T-cell (primary cell): Measurements from ENCODE around the gene SEL1L3. TPM values are rescaled to one million over a fixed set of nuclear protein-coding genes. Genes with fewer than 3 reads are reported as not detected.

Source experiments
- ATAC-seq, 4 experiments: fragments of 200-7000 bp in 3 of 4; fragments of 150-1000 bp in 1 of 4; cut with Tn5 transposase; replicated peaks in 1 of 4; 1 replicate in 3 of 4; 2 replicates in 1 of 4; pipeline ENCODE4 v1.10.0; 2021; ENCODE audit warnings: moderate library complexity in 3 of 4, mild to moderate bottlenecking in 2 of 4, moderate number of reproducible peaks in 1 of 4
- CTCF ChIA-PET, 2 donors: fragments of 300-600 bp; sonication (Branson Sonifier 250); formaldehyde crosslinking; loops; one replicate each; lab custom pipeline; 2022; ENCODE audit warnings: antibody characterized with exemption in 2 of 2; lab: Charles Lee
- POLR2A ChIA-PET, 2 donors: fragments of 300-600 bp; sonication (Branson Sonifier 250); formaldehyde crosslinking; loops; one replicate each; lab custom pipeline; 2022; ENCODE audit warnings: antibody characterized with exemption in 2 of 2; lab: Charles Lee
- DNase-seq, 35 experiments: peaks; one replicate each; pipeline versions ENCODE4 v3.0.0 to v3.0.0-alpha.2; 2013 to 2023
- H3K27ac ChIP-seq: one replicate; pipeline ENCODE4 v1.5.1; 2013; ENCODE audit warnings: low read length
- H3K27me3 ChIP-seq, 2 experiments: replicated peaks in 1 of 2; 1 replicate in 1 of 2; 2 replicates in 1 of 2; pipeline versions ENCODE4 v1.6.1 to v1.7.0; 2013; ENCODE audit warnings: low read length in 1 of 2, mixed read lengths in 1 of 2; ENCODE audit not compliant: control insufficient read depth in 2 of 2, insufficient read depth in 2 of 2; ENCODE audit errors: extremely low read depth in 1 of 2
- H3K36me3 ChIP-seq, 2 donors: 1 replicate in 1 of 2; 2 replicates in 1 of 2; pipeline versions ENCODE4 v1.6.1 to v1.7.0; 2013; ENCODE audit warnings: low read length in 1 of 2; ENCODE audit not compliant: control insufficient read depth in 2 of 2, insufficient read depth in 1 of 2; ENCODE audit errors: extremely low read depth in 1 of 2
- H3K4me1 ChIP-seq, 2 experiments: 1 replicate in 1 of 2; 2 replicates in 1 of 2; pipeline versions ENCODE4 v1.6.1 to v1.7.0; 2013; ENCODE audit warnings: low read length in 2 of 2, mixed read lengths in 1 of 2; ENCODE audit not compliant: insufficient read depth in 2 of 2, control insufficient read depth in 1 of 2; ENCODE audit errors: extremely low read depth in 1 of 2
- H3K4me3 ChIP-seq, 2 donors: 1 replicate in 1 of 2; 2 replicates in 1 of 2; pipeline versions ENCODE4 v1.5.1 to v1.7.0; 2013; ENCODE audit warnings: mild to moderate bottlenecking in 2 of 2, low read length in 1 of 2, moderate library complexity in 1 of 2; ENCODE audit not compliant: control insufficient read depth in 1 of 2; ENCODE audit errors: extremely low read depth in 1 of 2
- H3K9me3 ChIP-seq: 2 replicates; pipeline ENCODE4 v1.7.0; 2013
- H3K27ac Mint-ChIP-seq, 2 donors: one replicate each; pipeline ENCODE4 v1.8.0; 2020 to 2021; ENCODE audit warnings: mild to moderate bottlenecking in 2 of 2, mixed read lengths in 2 of 2
- H3K27me3 Mint-ChIP-seq, 2 donors: one replicate each; pipeline ENCODE4 v1.8.0; 2021 to 2022; ENCODE audit warnings: mixed read lengths in 2 of 2
- H3K36me3 Mint-ChIP-seq: one replicate; pipeline ENCODE4 v1.8.0; 2021; ENCODE audit warnings: mixed read lengths
- H3K4me1 Mint-ChIP-seq, 3 donors: one replicate each; pipeline ENCODE4 v1.8.0; 2020 to 2022; ENCODE audit warnings: mixed read lengths in 3 of 3, mild to moderate bottlenecking in 1 of 3
- H3K4me3 Mint-ChIP-seq, 3 donors: one replicate each; pipeline ENCODE4 v1.8.0; 2020 to 2022; ENCODE audit warnings: mild to moderate bottlenecking in 3 of 3, mixed read lengths in 3 of 3, moderate library complexity in 3 of 3
- H3K9me3 Mint-ChIP-seq, 3 donors: one replicate each; pipeline ENCODE4 v1.8.0; 2020 to 2022; ENCODE audit warnings: mixed read lengths in 3 of 3
- WGBS: methylation state at CpG from one replicate; pipeline ENCODE4 v1.1.5; 2013; ENCODE audit warnings: missing lambda C conversion rate; ENCODE audit not compliant: insufficient coverage; 5-methylcytosine and 5-hydroxymethylcytosine counted together
- total RNA-seq, 35 experiments: library from RNA in 6 of 35; stranded (reverse) in 6 of 35; fragments of 120-200 nt in 1 of 35; gene quantifications; one replicate each; pipeline versions ENCODE4 v1.2.1 to v1.2.4 and lab custom pipeline; 2013 to 2026

The SEL1L3 gene
- total RNA-seq, 5 donors from 2014 or later (not counting 1 experiment from before 2014, with no cell fraction given) = 43.6 to 69.9 (median 50.1) TPM

GRCh38 chr4:25786497-25787065 is 76.2 kb downstream of the SEL1L3 start:
- DNase-seq = no peak
- peaks cover 83% of the 10 kb centered on the region for H3K36me3 Mint-ChIP-seq
- peaks cover 0 to 68% of the 10 kb centered on the region in 2 donors for H3K36me3 ChIP-seq

GRCh38 chr4:25783943-25784342 is 78.8 kb downstream of the SEL1L3 start:
- POLR2A ChIA-PET = no interaction called here
- Histone ChIP-seq H3K36me3 (peaks cover 0 to 80% of the 10 kb centered on the region in 2 donors), H3K9me3 (no peaks in the 10 kb centered on the region), H3K4me3 (no peak overlapping the region), H3K4me1 (no peaks in the 10 kb centered on the region), H3K27ac (no peak overlapping the region), H3K27me3 (no peaks in the 10 kb centered on the region)
- CTCF ChIA-PET = interaction anchor here (0.5 to 0.6 kb wide), 4 partner anchors 62 to 1361 kb away, joined by 3 to 5 read pairs (median 4); no protein-coding TSS in a partner anchor
- Mint-ChIP-seq H3K4me3 (no peak overlapping the region), H3K9me3 (peaks cover 0 to 7% (median 0%) of the 10 kb centered on the region in 3 donors), H3K4me1 (peaks cover 0 to 2% (median 1%) of the 10 kb centered on the region in 3 donors), H3K36me3 (peaks cover 86% of the 10 kb centered on the region), H3K27ac (no peak overlapping the region), H3K27me3 (no peaks in the 10 kb centered on the region)
- DNase-seq = no peak
- no CpG with 5 or more reads among the region's 9 CpGs for WGBS
- no peak for ATAC-seq

More at GRCh38 chr4:25786497-25787065, 76.2 kb downstream of the SEL1L3 start:
- Mint-ChIP-seq H3K4me1 (peaks cover 1 to 6% (median 2%) of the 10 kb centered on the region in 3 donors), H3K27me3 (no peaks in the 10 kb centered on the region), H3K27ac (no peak overlapping the region), H3K4me3 (no peak overlapping the region), H3K9me3 (no peaks in the 10 kb centered on the region)
- Histone ChIP-seq H3K27me3 (no peaks in the 10 kb centered on the region), H3K4me1 (no peaks in the 10 kb centered on the region), H3K4me3 (no peak overlapping the region), H3K9me3 (no peaks in the 10 kb centered on the region), H3K27ac (no peak overlapping the region)
- POLR2A ChIA-PET = no interaction called here
- CTCF ChIA-PET = no interaction called here
- no CpG with 5 or more reads among the region's 4 CpGs for WGBS
- ATAC-seq = no peak

DNA sequence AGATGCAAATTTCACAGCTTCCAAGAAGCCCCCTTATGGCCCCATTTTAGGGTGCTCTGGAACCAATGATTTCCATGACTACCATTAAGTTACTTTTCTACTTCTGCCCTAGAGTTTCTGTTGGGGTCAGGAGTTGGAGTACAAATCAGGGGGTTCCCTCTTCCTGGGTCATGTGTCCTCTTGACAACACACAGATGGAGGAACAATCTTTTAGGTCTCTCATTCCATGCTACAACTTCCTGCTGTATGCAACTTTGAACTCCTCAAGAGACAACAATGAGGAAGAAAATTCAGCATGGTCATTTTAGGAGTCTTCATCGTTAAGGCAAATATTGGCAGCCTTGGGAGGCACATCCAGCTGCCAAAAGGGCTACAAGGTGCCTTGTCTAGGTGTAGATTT is 79.7 kb downstream of the SEL1L3 start:
- H3K4me3 ChIP-seq = no peak overlapping the region
- ChIA-PET CTCF (interaction anchor here in 1 of 2 donors (0.6 kb wide), 1 partner anchor 63 kb away, joined by 4 read pairs; no protein-coding TSS in a partner anchor), POLR2A (no interaction called here)
- H3K27ac ChIP-seq = no peak overlapping the region
- Mint-ChIP-seq H3K27ac (no peak overlapping the region), H3K36me3 (peaks cover 85% of the 10 kb centered on the region), H3K4me1 (peaks cover 0 to 2% (median 1%) of the 10 kb centered on the region in 3 donors), H3K9me3 (peaks cover 0 to 7% (median 3%) of the 10 kb centered on the region in 3 donors), H3K27me3 (no peaks in the 10 kb centered on the region), H3K4me3 (no peak overlapping the region)
- no peaks in the 10 kb centered on the region for H3K27me3 ChIP-seq
- H3K9me3 ChIP-seq = no peaks in the 10 kb centered on the region
- no peak for DNase-seq
- WGBS = 83% methylated on average over 1 of the region's 1 CpG
- ATAC-seq = no peak
- peaks cover 0 to 79% of the 10 kb centered on the region in 2 donors for H3K36me3 ChIP-seq
- no peaks in the 10 kb centered on the region for H3K4me1 ChIP-seq

DNA sequence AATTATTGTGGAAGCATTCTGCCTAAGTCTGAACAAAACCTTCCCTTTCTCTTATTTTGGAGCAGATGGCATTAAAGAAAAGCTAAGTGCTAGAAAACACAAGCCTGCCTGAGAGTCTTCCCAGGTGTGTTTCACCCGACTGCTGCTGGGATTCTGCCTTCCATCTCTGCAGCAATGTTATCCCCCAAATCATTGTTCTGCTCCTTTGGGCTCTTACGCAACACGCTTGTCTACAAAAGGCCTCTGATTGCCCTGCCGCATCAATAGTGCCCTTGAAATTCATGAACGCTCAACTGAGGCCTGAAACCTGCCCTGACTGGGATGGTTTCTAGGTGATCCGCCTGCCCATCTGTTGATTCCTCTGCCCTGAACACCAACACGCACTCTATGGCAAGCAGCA is 80.3 kb downstream of the SEL1L3 start:
- no peak overlapping the region for H3K27ac ChIP-seq

DNA sequence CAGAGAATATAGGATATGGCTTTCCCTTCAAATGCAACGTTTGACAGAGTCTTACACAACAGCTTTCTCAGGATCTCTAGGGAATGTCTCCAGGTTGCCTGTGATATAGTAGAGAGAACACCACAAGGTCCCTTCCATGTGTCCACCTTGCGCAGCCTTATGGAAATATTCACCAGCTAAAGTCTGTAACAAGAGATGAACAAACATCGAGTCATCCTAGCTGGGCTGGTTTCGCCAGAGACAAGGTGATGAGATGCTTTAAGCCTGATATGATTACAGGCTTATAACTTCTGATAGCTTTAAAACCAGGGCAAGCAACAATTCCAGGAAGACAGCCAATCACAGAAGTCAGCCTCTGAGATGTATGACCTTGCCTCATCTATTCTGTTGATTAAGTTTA is 83.8 kb downstream of the SEL1L3 start:
- ChIA-PET CTCF (no interaction called here), POLR2A (no interaction called here)
- peaks cover 0 to 74% of the 10 kb centered on the region in 2 donors for H3K36me3 ChIP-seq
- H3K4me1 ChIP-seq = no peaks in the 10 kb centered on the region
- no peak overlapping the region for H3K27ac Mint-ChIP-seq
- H3K4me3 ChIP-seq = no peak overlapping the region
- DNase-seq = no peak
- H3K4me1 Mint-ChIP-seq = peaks cover 0 to 1% (median 0%) of the 10 kb centered on the region in 3 donors
- peaks cover 0 to 11% (median 3%) of the 10 kb centered on the region in 3 donors for H3K9me3 Mint-ChIP-seq
- 100% methylated on average over 2 of the region's 4 CpGs for WGBS
- H3K36me3 Mint-ChIP-seq = peaks cover 80% of the 10 kb centered on the region
- no peaks in the 10 kb centered on the region for H3K27me3 Mint-ChIP-seq
- H3K9me3 ChIP-seq = no peaks in the 10 kb centered on the region
- no peak overlapping the region for H3K4me3 Mint-ChIP-seq
- ATAC-seq = no peak
- H3K27ac ChIP-seq = no peak overlapping the region
- H3K27me3 ChIP-seq = no peaks in the 10 kb centered on the region

More for the DNA sequence above, 80.3 kb downstream of the SEL1L3 start:
- Mint-ChIP-seq H3K4me3 (no peak overlapping the region), H3K4me1 (peaks cover 0 to 2% (median 1%) of the 10 kb centered on the region in 3 donors), H3K36me3 (peaks cover 85% of the 10 kb centered on the region), H3K9me3 (peaks cover 0 to 7% (median 3%) of the 10 kb centered on the region in 3 donors), H3K27ac (no peak overlapping the region), H3K27me3 (no peaks in the 10 kb centered on the region)
- ChIA-PET CTCF (no interaction called here), POLR2A (no interaction called here)
- no peaks in the 10 kb centered on the region for H3K4me1 ChIP-seq
- DNase-seq = no peak
- WGBS = 83% methylated on average over 6 of the region's 7 CpGs
- ATAC-seq = no peak
- H3K36me3 ChIP-seq = peaks cover 0 to 76% of the 10 kb centered on the region in 2 donors
- no peaks in the 10 kb centered on the region for H3K9me3 ChIP-seq
- no peaks in the 10 kb centered on the region for H3K27me3 ChIP-seq
- no peak overlapping the region for H3K4me3 ChIP-seq

DNA sequence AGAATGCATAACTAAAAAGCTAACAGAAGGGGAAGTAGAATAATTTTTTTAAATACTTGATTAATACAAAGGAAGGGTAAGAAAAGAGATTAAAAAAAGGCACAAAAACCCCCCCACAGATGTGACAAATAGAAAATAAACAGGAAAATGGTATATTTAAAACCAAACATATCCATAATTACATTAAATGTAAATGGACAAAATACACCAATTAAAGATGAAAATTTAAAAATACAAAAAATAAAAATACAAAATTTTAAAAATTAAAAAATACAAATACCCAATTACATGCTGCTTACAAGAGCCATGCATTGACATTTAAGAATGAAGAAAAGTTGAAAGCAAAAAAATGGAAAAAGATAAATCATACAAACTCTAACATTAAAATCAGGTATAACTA is 86.0 kb downstream of the SEL1L3 start:
- Mint-ChIP-seq H3K4me1 (no peaks in the 10 kb centered on the region), H3K27ac (no peak overlapping the region), H3K36me3 (peaks cover 72% of the 10 kb centered on the region), H3K27me3 (no peaks in the 10 kb centered on the region), H3K4me3 (no peak overlapping the region), H3K9me3 (peaks cover 0 to 11% (median 3%) of the 10 kb centered on the region in 3 donors)
- H3K36me3 ChIP-seq = peaks cover 0 to 62% of the 10 kb centered on the region in 2 donors
- CTCF ChIA-PET = interaction anchor here in 1 of 2 donors (1.5 kb wide), 1 partner anchor 9 kb away, joined by 3 read pairs; no protein-coding TSS in a partner anchor
- DNase-seq (no peak), ATAC-seq (no peak)
- H3K27ac ChIP-seq = no peak overlapping the region
- H3K9me3 ChIP-seq = no peaks in the 10 kb centered on the region
- no peaks in the 10 kb centered on the region for H3K4me1 ChIP-seq
- no peak overlapping the region for H3K4me3 ChIP-seq
- POLR2A ChIA-PET = no interaction called here
- H3K27me3 ChIP-seq = no peaks in the 10 kb centered on the region
